IMR-90 (cell line): Measurements from ENCODE around the gene JMJD8. TPM values are rescaled to one million over a fixed set of nuclear protein-coding genes. Genes with fewer than 3 reads are reported as not detected.

Experiments used
- ATAC-seq: fragments of 200-7000 bp; cut with Tn5 transposase; 2 replicates; pipeline ENCODE4 v1.9.1; 2020; ENCODE audit warnings: low read depth, mild to moderate bottlenecking, moderate library complexity
- BruUV-seq: library from RNA; stranded (reverse); fragments of 400-500 nt; replicated peaks from 2 replicates; lab custom pipeline; 2021; lab: Mats Ljungman, UMichigan
- CTCF ChIA-PET: fragments of 300-600 bp; formaldehyde crosslinking; extraction: SDS; loops from one replicate; lab custom pipeline; 2021; ENCODE audit warnings: antibody characterized with exemption; lab: Yijun Ruan, JAX
- POLR2A ChIA-PET: fragments of 300-600 bp; sonication (Branson Sonifier 250); formaldehyde crosslinking; loops from one replicate; lab custom pipeline; 2022; ENCODE audit warnings: antibody characterized with exemption; ENCODE audit not compliant: unreplicated experiment; lab: Charles Lee
- DNase-seq: peaks from one replicate; pipeline ENCODE4 v3.0.0; 2013
- H2AFZ ChIP-seq: replicated peaks from 2 replicates; pipeline ENCODE3; 2013; ENCODE audit warnings: low read length, mild to moderate bottlenecking; ENCODE audit not compliant: poor library complexity
- H2AK5ac ChIP-seq: 2 replicates; pipeline ENCODE4 v1.6.1; 2013; ENCODE audit warnings: low read depth, low read length, inconsistent platforms
- H2AK9ac ChIP-seq: replicated peaks from 2 replicates; pipeline ENCODE3; 2013; ENCODE audit warnings: mild to moderate bottlenecking, low read depth, low read length, moderate library complexity; ENCODE audit not compliant: poor library complexity
- H2BK120ac ChIP-seq: 2 replicates; pipeline ENCODE4 v1.6.1; 2013; ENCODE audit warnings: low read depth, low read length, inconsistent platforms
- H2BK15ac ChIP-seq: 3 replicates; pipeline ENCODE4 v1.6.1; 2013; ENCODE audit warnings: low read depth, low read length, inconsistent platforms
- H2BK20ac ChIP-seq: 2 replicates; pipeline ENCODE4 v1.6.1; 2013; ENCODE audit warnings: low read depth, mild to moderate bottlenecking, inconsistent platforms, low read length, moderate library complexity
- H2BK5ac ChIP-seq: 2 replicates; pipeline ENCODE4 v1.6.1; 2013; ENCODE audit warnings: mild to moderate bottlenecking, low read depth, low read length, inconsistent platforms; ENCODE audit not compliant: poor library complexity, severe bottlenecking
- H3K14ac ChIP-seq: replicated peaks from 2 replicates; pipeline ENCODE4 v1.6.1; 2013; ENCODE audit warnings: low read depth, low read length, inconsistent platforms
- H3K18ac ChIP-seq: 2 replicates; pipeline ENCODE4 v1.6.1; 2013; ENCODE audit warnings: low read depth, low read length, control low read depth
- H3K23ac ChIP-seq: 2 replicates; pipeline ENCODE4 v1.6.1; 2013; ENCODE audit warnings: low read depth, low read length, inconsistent platforms
- H3K27ac ChIP-seq: 2 replicates; pipeline ENCODE4 v1.5.1; 2013; ENCODE audit warnings: mild to moderate bottlenecking, control low read depth, low read length; ENCODE audit not compliant: insufficient read depth
- H3K27me3 ChIP-seq: 2 replicates; pipeline ENCODE4 v1.6.1; 2013; ENCODE audit warnings: low read length; ENCODE audit not compliant: control insufficient read depth, insufficient read depth
- H3K36me3 ChIP-seq: 2 replicates; pipeline ENCODE4 v1.6.1; 2013; ENCODE audit warnings: low read length, mixed read lengths; ENCODE audit not compliant: control insufficient read depth, insufficient read depth
- H3K4ac ChIP-seq: 2 replicates; pipeline ENCODE4 v1.6.1; 2013; ENCODE audit warnings: low read depth, low read length, inconsistent platforms
- H3K4me1 ChIP-seq: 2 replicates; pipeline ENCODE4 v1.6.1; 2013; ENCODE audit warnings: low read length, mixed read lengths; ENCODE audit not compliant: control insufficient read depth, insufficient read depth
- H3K4me2 ChIP-seq: 2 replicates; pipeline ENCODE4 v1.6.1; 2013; ENCODE audit warnings: low read depth, mild to moderate bottlenecking, control low read depth, low read length, moderate library complexity
- H3K4me3 ChIP-seq: 2 replicates; pipeline ENCODE4 v1.5.1; 2013; ENCODE audit warnings: low read depth, mild to moderate bottlenecking, control low read depth, low read length, moderate library complexity; ENCODE audit not compliant: insufficient read depth
- H3K56ac ChIP-seq: 2 replicates; pipeline ENCODE4 v1.6.1; 2013; ENCODE audit warnings: low read length, inconsistent platforms; ENCODE audit not compliant: insufficient read depth; ENCODE audit errors: extremely low read depth
- H3K79me1 ChIP-seq, 2 experiments: 2 replicates each; pipeline ENCODE4 v1.6.1; 2013; ENCODE audit warnings: low read length in 2 of 2, inconsistent platforms in 1 of 2, low read depth in 1 of 2
- H3K9ac ChIP-seq: 2 replicates; pipeline ENCODE4 v1.6.1; 2013; ENCODE audit warnings: low read depth, low read length, control low read depth
- H3K9me1 ChIP-seq: 2 replicates; pipeline ENCODE4 v1.6.1; 2013; ENCODE audit warnings: low read length, inconsistent platforms; ENCODE audit not compliant: insufficient read depth
- H3K9me3 ChIP-seq: 2 replicates; pipeline ENCODE4 v1.6.1; 2013; ENCODE audit warnings: low read length; ENCODE audit not compliant: control insufficient read depth, insufficient read depth
- H4K20me1 ChIP-seq: 2 replicates; pipeline ENCODE4 v1.6.1; 2013; ENCODE audit warnings: low read length, inconsistent platforms; ENCODE audit not compliant: insufficient read depth
- H4K5ac ChIP-seq: 2 replicates; pipeline ENCODE4 v1.6.1; 2013; ENCODE audit warnings: mild to moderate bottlenecking, low read depth, low read length, control low read depth
- H4K8ac ChIP-seq, 2 experiments: 2 replicates each; pipeline ENCODE4 v1.6.1; 2013; ENCODE audit warnings: low read depth in 2 of 2, low read length in 2 of 2, control low read depth in 1 of 2, inconsistent platforms in 1 of 2
- H4K91ac ChIP-seq: 2 replicates; pipeline ENCODE4 v1.6.1; 2013; ENCODE audit warnings: low read depth, low read length, inconsistent platforms; ENCODE audit not compliant: insufficient read depth
- CEBPB ChIP-seq: IDR thresholded peaks from 2 replicates; pipeline ENCODE4 v1.6.1; 2012; ENCODE audit warnings: low read depth, low read length, improper control_type of control experiment
- FOS ChIP-seq: fragments of 150-350 bp; IDR thresholded peaks from 2 replicates; pipeline ENCODE4 v1.6.1; 2016; ENCODE audit warnings: low read depth, low read length
- MAFK ChIP-seq: IDR thresholded peaks from 2 replicates; pipeline ENCODE4 v1.6.1; 2012; ENCODE audit warnings: low read depth, low read length, improper control_type of control experiment
- MAZ ChIP-seq: IDR thresholded peaks from 2 replicates; pipeline ENCODE4 v1.6.1; 2012; ENCODE audit warnings: low read depth, mild to moderate bottlenecking, low read length, improper control_type of control experiment, moderate library complexity, borderline replicate concordance
- MXI1 ChIP-seq: IDR thresholded peaks from 2 replicates; pipeline ENCODE4 v1.6.1; 2012; ENCODE audit warnings: low read depth, mild to moderate bottlenecking, low read length, moderate library complexity, borderline replicate concordance
- POLR2A ChIP-seq: IDR thresholded peaks from 2 replicates; pipeline ENCODE4 v1.6.1; 2012; ENCODE audit warnings: mild to moderate bottlenecking, low read depth, low read length
- RAD21 ChIP-seq: IDR thresholded peaks from 2 replicates; pipeline ENCODE4 v1.6.1; 2012; ENCODE audit warnings: low read length, improper control_type of control experiment
- RFX5 ChIP-seq: IDR thresholded peaks from 2 replicates; pipeline ENCODE4 v1.8.0; 2012; ENCODE audit warnings: low read depth, mild to moderate bottlenecking, low read length, moderate library complexity
- SMC3 ChIP-seq: fragments of 150-350 bp; IDR thresholded peaks from 2 replicates; pipeline ENCODE4 v1.6.1; 2016; ENCODE audit warnings: low read depth, mild to moderate bottlenecking, antibody characterized with exemption, low read length, moderate library complexity
- WGBS, 2 experiments: methylation state at CpG; one replicate each; pipeline versions ENCODE4 v1.1.5 to v1.1.7; 2013; ENCODE audit warnings: missing lambda C conversion rate in 2 of 2; ENCODE audit not compliant: insufficient read length in 1 of 2; ENCODE audit errors: extremely low coverage in 2 of 2; 5-methylcytosine and 5-hydroxymethylcytosine counted together
- dilution Hi-C: fragments of 300-500 bp; cut with HindIII; formaldehyde crosslinking; loops from one replicate; pipeline ENCODE4 v1.14.3; 2018; ENCODE audit warnings: low sequenced_read_pairs; ENCODE audit not compliant: unreplicated experiment
- in situ Hi-C: fragments of 300-500 bp; cut with MboI; formaldehyde crosslinking; loops from 3 replicates; pipeline ENCODE4 v1.14.3; 2019; ENCODE audit warnings: low sequenced_read_pairs, inconsistent platforms, mixed read lengths
- intact Hi-C: fragments of 100-400 bp; cut with micrococcal nuclease; formaldehyde crosslinking; loops from 2 replicates; pipeline ENCODE4 v1.10.0; 2022
- polyA plus RNA-seq, 3 experiments: library from polyadenylated mRNA; depleted of rRNA; stranded (reverse); fragments of >200 nt; gene quantifications; 2 replicates each; pipeline ENCODE4 v1.2.3, GENCODE V29; 2012; ENCODE audit warnings: low replicate concordance in 1 of 3
- total RNA-seq: library from RNA; depleted of rRNA; stranded (reverse); fragments of >200 nt; gene quantifications from 2 replicates; pipeline ENCODE4 v1.2.3, GENCODE V29; 2012
- TF ChIP-seq, protein P1 (sequence below): conservative IDR thresholded peaks from 2 replicates; pipeline ENCODE4 v1.5.1; 2012; ENCODE audit warnings: mild to moderate bottlenecking, low read depth, low read length, improper control_type of control experiment
- TF ChIP-seq, protein P2 (sequence below): fragments of 150-350 bp; IDR thresholded peaks from 2 replicates; pipeline ENCODE4 v1.6.1; 2016; ENCODE audit warnings: low read depth, mild to moderate bottlenecking, low read length, moderate library complexity, borderline replicate concordance

The JMJD8 gene
- total and polyA plus RNA-seq, 2 of the 4 experiments (the other 2 are of a cell fraction): 17.7 to 62.5 TPM

DNA sequence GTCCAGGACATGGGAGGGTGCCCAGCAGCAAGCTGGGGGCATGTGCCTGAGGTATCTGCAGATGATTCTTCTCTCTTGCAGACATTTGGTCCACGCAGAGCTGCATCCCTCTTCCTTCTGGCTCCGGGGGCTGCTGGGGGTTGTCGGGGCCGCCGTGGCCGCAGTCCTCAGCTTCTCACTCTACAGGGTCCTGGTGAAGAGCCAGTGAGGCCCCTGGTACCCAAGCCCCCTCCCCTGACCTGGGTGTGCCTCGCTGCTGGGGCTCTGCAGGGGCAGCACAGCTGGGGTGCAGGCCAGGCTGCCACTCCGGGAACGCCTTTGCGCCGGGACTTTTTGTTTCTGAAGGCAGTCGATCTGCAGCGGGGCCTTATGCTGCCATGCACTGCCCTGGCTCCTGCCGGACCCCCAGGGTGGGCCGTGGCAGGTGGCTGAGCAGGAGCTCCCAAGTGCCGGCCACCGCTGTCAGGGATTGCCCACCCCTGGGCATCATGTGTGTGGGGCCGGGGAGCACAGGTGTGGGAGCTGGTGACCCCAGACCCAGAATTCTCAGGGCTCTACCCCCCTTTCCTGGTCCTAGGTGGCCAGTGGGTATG, 10.6 kb downstream of the JMJD8 start:
- H2AK9ac ChIP-seq: no peak overlapping the region
- no peak overlapping the region for H4K8ac ChIP-seq
- intact Hi-C loops (no loop called here), in situ Hi-C loops (no loop called here), dilution Hi-C loops (no loop called here)
- peaks cover 0 to 36% of the 10 kb centered on the region in 2 experiments; a peak in 1 of 4 replicates for H3K79me1 ChIP-seq
- TF ChIP-seq RFX5: no peak
- no peak for TF ChIP-seq MAFK
- no peak for TF ChIP-seq MAZ
- TF ChIP-seq CEBPB: no peak
- no peak for TF ChIP-seq MXI1
- TF ChIP-seq RAD21: no peak
- no peak for TF ChIP-seq POLR2A
- TF ChIP-seq, protein P1, sequence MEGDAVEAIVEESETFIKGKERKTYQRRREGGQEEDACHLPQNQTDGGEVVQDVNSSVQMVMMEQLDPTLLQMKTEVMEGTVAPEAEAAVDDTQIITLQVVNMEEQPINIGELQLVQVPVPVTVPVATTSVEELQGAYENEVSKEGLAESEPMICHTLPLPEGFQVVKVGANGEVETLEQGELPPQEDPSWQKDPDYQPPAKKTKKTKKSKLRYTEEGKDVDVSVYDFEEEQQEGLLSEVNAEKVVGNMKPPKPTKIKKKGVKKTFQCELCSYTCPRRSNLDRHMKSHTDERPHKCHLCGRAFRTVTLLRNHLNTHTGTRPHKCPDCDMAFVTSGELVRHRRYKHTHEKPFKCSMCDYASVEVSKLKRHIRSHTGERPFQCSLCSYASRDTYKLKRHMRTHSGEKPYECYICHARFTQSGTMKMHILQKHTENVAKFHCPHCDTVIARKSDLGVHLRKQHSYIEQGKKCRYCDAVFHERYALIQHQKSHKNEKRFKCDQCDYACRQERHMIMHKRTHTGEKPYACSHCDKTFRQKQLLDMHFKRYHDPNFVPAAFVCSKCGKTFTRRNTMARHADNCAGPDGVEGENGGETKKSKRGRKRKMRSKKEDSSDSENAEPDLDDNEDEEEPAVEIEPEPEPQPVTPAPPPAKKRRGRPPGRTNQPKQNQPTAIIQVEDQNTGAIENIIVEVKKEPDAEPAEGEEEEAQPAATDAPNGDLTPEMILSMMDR: no peak
- no peak for TF ChIP-seq FOS
- TF ChIP-seq SMC3: no peak
- TF ChIP-seq, protein P2, sequence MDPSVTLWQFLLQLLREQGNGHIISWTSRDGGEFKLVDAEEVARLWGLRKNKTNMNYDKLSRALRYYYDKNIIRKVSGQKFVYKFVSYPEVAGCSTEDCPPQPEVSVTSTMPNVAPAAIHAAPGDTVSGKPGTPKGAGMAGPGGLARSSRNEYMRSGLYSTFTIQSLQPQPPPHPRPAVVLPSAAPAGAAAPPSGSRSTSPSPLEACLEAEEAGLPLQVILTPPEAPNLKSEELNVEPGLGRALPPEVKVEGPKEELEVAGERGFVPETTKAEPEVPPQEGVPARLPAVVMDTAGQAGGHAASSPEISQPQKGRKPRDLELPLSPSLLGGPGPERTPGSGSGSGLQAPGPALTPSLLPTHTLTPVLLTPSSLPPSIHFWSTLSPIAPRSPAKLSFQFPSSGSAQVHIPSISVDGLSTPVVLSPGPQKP: no peak
- no peak overlapping the region for H3K18ac ChIP-seq
- no peak overlapping the region for H3K4me2 ChIP-seq
- H4K5ac ChIP-seq: no peak overlapping the region
- DNase-seq: no peak
- H3K4me1 ChIP-seq: peaks cover 14% of the 10 kb centered on the region
- no peaks in the 10 kb centered on the region for H3K9me3 ChIP-seq
- H3K9me1 ChIP-seq: no peaks in the 10 kb centered on the region; the same call in 1 of the 2 replicates
- H3K14ac ChIP-seq: no peak overlapping the region
- peaks cover 26% of the 10 kb centered on the region for H4K20me1 ChIP-seq
- no peak overlapping the region for H3K9ac ChIP-seq
- 90% methylated on average over 10 of the region's 18 CpGs; no CpG with 5 or more reads in 1 of the 2 experiments for WGBS, 2 experiments
- H3K4me3 ChIP-seq: no peak overlapping the region
- ATAC-seq: no peak
- peaks cover 47% of the 10 kb centered on the region for H3K36me3 ChIP-seq
- no peak overlapping the region for H3K56ac ChIP-seq
- no peak overlapping the region for H4K91ac ChIP-seq
- H2AK5ac ChIP-seq: no peak overlapping the region
- H3K4ac ChIP-seq: no peak overlapping the region
- ChIA-PET CTCF (no interaction called here), POLR2A (no interaction called here)
- H2AFZ ChIP-seq: no peak overlapping the region
- H2BK5ac ChIP-seq: peak overlapping the region; percentile 1
- H2BK15ac ChIP-seq: no peak overlapping the region
- BruUV-seq: no TSS peak
- no peaks in the 10 kb centered on the region for H3K27me3 ChIP-seq
- H3K27ac ChIP-seq: no peak overlapping the region
- H2BK120ac ChIP-seq: no peak overlapping the region
- H2BK20ac ChIP-seq: no peak overlapping the region
- H3K23ac ChIP-seq: no peak overlapping the region
